K562 (cell line): ENCODE measurements around the gene GPR39. TPM values are rescaled to one million over a fixed set of nuclear protein-coding genes. Genes with fewer than 3 reads are reported as not detected.

ENCODE experiments used
- AFF4 ChIP-seq: sonication (generic); formaldehyde crosslinking; IDR thresholded peaks from 2 replicates; pipeline ENCODE4 v1.8.0; 2023; ENCODE audit warnings: mild to moderate bottlenecking, missing genetic modification reagents
- ARNT ChIP-seq, 2 experiments: fragments of 450-650 bp; IDR thresholded peaks; 2 replicates each; pipeline ENCODE4 v1.6.1; 2016; ENCODE audit warnings: mild to moderate bottlenecking in 1 of 2
- CCAR2 ChIP-seq: fragments of 200-400 bp; formaldehyde crosslinking; IDR thresholded peaks from 2 replicates; pipeline ENCODE4 v1.6.1; 2017; ENCODE audit warnings: mild to moderate bottlenecking, low read depth, low read length
- HNRNPH1 ChIP-seq: fragments of 200-400 bp; formaldehyde crosslinking; optimal IDR thresholded peaks from 2 replicates; pipeline ENCODE3; 2017; ENCODE audit warnings: low read depth, mild to moderate bottlenecking, low read length, moderate library complexity
- TARDBP ChIP-seq: fragments of 450-650 bp; IDR thresholded peaks from 2 replicates; pipeline ENCODE4 v1.6.1; 2016
- TSC22D4 ChIP-seq: fragments of 450-650 bp; IDR thresholded peaks from 2 replicates; pipeline ENCODE4 v1.6.1; 2016; ENCODE audit warnings: missing genetic modification characterization, missing biosample characterization, control low read depth
- ZKSCAN3 ChIP-seq: fragments of 250-450 bp; sonication (Bioruptor Pico); IDR thresholded peaks from 2 replicates; pipeline ENCODE4 v1.4.0; 2020
- polyA plus RNA-seq, 8 experiments: library from polyadenylated mRNA; depleted of rRNA in 4 of 8; stranded (reverse) in 5 of 8; unstranded in 3 of 8; fragments of >200 nt; fragmentation: Nextera tagmentation in 2 of 8; fragmentation: Illumina TruSeq in 1 of 8; extraction: Ambion mirVana in 2 of 8; extraction: Trizol in 1 of 8; gene quantifications; 2 replicates each; pipeline versions ENCODE4 v1.2.1 to v1.2.3, GENCODE V29; 2011 to 2014; ENCODE audit warnings: inconsistent platforms in 1 of 8, missing spikeins in 1 of 8
- total RNA-seq, 7 experiments: library from RNA; depleted of rRNA in 6 of 7; stranded (reverse); fragments of >200 nt in 6 of 7; fragmentation: Illumina TruSeq in 2 of 7; extraction: Trizol in 2 of 7; gene quantifications; 2 replicates each; pipeline versions ENCODE4 v1.2.1 to v1.2.3, GENCODE V29; 2011 to 2021; ENCODE audit warnings: low replicate concordance in 1 of 7
- TF ChIP-seq, protein P1 (sequence below): fragments of 450-650 bp; IDR thresholded peaks from 2 replicates; pipeline ENCODE4 v1.7.1; 2018; ENCODE audit warnings: mild to moderate bottlenecking, low read depth; ENCODE audit not compliant: partially characterized antibody
- TF ChIP-seq, protein P2 (sequence below): sonication (generic); formaldehyde crosslinking; IDR thresholded peaks from 2 replicates; pipeline ENCODE4 v1.4.0; 2020; ENCODE audit warnings: mild to moderate bottlenecking, missing genetic modification reagents

Gene GPR39
- total and polyA plus RNA-seq, 9 of the 15 experiments (the other 6 are each of a cell fraction or from before 2014, with no cell fraction given) = 0.04 TPM; not detected in 8

- TF ChIP-seq, protein P1, sequence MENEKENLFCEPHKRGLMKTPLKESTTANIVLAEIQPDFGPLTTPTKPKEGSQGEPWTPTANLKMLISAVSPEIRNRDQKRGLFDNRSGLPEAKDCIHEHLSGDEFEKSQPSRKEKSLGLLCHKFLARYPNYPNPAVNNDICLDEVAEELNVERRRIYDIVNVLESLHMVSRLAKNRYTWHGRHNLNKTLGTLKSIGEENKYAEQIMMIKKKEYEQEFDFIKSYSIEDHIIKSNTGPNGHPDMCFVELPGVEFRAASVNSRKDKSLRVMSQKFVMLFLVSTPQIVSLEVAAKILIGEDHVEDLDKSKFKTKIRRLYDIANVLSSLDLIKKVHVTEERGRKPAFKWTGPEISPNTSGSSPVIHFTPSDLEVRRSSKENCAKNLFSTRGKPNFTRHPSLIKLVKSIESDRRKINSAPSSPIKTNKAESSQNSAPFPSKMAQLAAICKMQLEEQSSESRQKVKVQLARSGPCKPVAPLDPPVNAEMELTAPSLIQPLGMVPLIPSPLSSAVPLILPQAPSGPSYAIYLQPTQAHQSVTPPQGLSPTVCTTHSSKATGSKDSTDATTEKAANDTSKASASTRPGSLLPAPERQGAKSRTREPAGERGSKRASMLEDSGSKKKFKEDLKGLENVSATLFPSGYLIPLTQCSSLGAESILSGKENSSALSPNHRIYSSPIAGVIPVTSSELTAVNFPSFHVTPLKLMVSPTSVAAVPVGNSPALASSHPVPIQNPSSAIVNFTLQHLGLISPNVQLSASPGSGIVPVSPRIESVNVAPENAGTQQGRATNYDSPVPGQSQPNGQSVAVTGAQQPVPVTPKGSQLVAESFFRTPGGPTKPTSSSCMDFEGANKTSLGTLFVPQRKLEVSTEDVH = no peak
- TF ChIP-seq ZKSCAN3 (CRISPR knock-in tag) (no peak), TSC22D4 (tag) (no peak), ARNT (IDR thresholded peaks at IDR 0.05) (no peak), AFF4 (CRISPR knock-in tag) (no peak), CCAR2 (no peak), TARDBP (no peak), HNRNPH1 (no peak)
- TF ChIP-seq, protein P2, sequence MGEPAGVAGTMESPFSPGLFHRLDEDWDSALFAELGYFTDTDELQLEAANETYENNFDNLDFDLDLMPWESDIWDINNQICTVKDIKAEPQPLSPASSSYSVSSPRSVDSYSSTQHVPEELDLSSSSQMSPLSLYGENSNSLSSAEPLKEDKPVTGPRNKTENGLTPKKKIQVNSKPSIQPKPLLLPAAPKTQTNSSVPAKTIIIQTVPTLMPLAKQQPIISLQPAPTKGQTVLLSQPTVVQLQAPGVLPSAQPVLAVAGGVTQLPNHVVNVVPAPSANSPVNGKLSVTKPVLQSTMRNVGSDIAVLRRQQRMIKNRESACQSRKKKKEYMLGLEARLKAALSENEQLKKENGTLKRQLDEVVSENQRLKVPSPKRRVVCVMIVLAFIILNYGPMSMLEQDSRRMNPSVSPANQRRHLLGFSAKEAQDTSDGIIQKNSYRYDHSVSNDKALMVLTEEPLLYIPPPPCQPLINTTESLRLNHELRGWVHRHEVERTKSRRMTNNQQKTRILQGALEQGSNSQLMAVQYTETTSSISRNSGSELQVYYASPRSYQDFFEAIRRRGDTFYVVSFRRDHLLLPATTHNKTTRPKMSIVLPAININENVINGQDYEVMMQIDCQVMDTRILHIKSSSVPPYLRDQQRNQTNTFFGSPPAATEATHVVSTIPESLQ = no peak
- TF ChIP-seq, all 486 proteins: peak for 0
Measured at GRCh38 chr2:132404056-132404455, 12.5 kb upstream of the GPR39 start (continued).
